Activated CD4-positive, CD25-positive, alpha-beta regulatory T cell treated with anti-CD3 and anti-CD28 coated beads, Interleukin-2, amount 50 U/mL, for 16 hours (primary cell): ENCODE measurements around the gene NLGN4X.

Experiments used
- DNase-seq: peaks from one replicate; pipeline ENCODE4 v3.0.0-alpha.2; 2020; ENCODE audit warnings: low read depth, low spot score

The NLGN4X gene

DNA sequence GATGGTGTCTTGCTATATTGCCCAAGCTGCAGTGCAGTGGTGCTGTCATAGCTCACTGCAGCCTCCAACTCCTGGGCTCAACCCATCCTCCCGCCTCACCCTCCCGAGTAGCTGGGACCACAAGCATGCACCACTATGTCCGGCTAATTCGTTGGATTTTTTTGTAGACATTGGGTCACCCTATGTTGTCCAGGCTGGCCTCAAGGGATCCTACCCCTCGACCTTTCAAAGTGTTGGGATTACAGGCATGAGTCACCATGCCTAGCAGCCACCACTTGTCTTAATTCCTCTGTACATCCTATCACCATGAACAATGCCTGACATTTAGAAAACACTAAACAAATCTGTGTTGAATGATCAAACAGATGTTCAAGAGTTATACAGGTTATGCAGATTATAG lies 76.7 kb downstream of the NLGN4X start:
- DNase-seq, result no peak

DNA sequence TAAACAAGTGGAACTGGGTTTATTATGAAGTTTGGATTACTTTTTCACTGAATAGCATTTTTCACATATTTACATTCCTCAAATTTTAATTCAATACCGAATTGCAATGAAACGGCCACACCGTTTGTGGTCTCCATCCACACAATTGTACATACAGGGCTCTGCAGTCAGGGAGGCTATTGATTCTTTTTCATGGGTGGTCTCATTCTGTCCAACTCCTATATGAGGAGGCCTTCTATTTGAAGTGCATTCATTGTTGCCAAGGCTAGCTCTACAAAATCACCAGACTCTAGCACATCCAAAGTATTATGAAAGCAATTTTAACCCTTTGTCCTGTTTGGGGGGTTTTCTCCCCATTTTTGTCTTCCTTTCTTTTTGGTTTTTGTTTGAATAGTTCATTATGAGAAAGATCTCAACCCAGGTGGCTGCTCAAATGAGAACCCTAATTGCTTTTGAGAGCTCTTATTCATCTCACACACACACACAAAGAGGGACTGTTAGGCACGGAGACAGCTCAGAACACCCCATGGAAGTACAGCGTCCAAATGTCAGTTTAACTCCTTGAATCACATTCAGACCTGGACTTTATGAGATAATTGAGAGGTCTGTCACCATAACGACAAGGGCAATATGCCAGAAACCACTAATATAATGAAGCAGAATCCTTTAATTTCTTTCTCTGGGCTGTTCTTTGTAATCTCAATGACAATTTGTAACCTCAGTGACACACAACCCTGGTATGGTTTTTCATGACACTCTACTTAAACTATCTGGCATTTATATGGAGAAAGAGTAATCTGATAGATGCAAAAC lies 79.4 kb downstream of the NLGN4X start:
- no peak for DNase-seq

DNA sequence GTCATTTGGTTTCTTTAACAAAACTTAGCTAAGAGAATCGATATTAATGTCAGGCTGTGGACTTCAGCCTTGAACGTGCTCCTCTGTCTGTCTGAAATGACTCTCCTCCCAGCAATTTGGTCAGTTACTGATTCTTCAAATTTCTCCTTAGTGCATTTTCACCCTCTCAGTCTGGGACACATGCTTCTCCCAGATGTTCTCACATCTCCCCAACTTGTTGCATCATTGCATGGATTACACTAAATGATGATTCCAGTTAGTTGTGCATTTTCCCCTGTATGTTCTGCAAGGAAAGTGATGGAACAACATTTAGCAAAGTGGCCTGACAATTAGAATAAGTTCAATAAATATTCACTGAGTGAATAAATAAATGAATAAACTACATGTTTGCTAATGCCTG lies 94.4 kb downstream of the NLGN4X start:
- no peak for DNase-seq

DNA sequence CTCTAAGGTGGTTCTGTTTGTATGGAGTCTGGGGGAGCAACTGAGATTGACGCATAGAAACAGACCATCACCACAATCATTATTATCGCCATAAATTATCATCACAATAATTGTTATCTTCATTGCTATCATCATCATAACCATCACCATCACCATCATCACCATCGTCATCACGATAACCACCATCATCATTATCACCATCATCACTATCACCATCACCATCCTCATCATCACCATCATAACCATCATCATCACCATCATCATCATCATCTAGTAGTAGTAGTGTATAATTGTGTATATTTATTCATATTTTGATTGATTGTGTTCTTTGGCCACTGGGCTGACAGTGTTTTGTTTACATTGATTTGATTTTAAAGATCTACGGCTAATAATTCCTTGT lies 95.7 kb downstream of the NLGN4X start:
- no peak for DNase-seq

DNA sequence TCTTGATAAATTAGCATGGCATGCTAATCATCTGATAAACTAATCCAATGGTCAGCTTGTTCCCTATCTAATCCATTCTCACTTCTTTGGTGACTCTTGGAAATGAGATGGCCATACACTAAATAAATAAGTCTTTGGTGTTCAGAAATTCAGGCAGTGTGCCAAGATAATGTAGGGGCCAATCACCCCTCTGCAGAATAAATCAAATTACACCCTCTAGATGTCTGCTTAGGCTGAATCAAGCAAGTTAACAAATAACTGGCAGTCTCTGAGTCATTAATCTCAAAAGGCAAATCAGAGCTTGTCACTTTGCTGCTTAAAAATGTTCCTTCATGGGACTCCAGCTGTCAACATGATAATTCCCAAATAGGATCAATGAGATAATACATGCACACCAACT lies 97.4 kb downstream of the NLGN4X start:
- DNase-seq, result no peak

DNA sequence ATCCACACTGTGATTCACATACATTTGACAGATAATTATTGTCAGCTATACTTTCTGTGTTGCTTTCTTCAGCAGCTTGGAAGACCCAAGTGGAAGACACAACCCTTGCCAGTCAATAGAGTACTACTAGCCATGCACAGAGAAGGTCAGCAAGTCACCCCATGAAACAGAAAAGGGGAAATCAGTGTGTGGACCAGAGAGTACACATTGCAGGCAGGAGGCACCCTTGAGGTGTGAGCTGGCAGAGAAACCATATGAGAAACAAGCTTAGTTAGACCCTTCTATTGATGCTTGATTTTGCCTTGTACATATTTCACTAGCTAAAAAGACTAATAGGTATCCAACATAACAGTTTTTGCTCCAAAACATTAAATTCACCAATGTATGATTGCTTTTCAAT lies 99.5 kb downstream of the NLGN4X start:
- DNase-seq, result no peak

- no peak for DNase-seq
Observed at GRCh38 chrX:6120329-6120728, 108.3 kb downstream of the NLGN4X start.

GRCh38 chrX:6095469-6095868 lies 133.2 kb downstream of the NLGN4X start:
- DNase-seq, result no peak

DNA sequence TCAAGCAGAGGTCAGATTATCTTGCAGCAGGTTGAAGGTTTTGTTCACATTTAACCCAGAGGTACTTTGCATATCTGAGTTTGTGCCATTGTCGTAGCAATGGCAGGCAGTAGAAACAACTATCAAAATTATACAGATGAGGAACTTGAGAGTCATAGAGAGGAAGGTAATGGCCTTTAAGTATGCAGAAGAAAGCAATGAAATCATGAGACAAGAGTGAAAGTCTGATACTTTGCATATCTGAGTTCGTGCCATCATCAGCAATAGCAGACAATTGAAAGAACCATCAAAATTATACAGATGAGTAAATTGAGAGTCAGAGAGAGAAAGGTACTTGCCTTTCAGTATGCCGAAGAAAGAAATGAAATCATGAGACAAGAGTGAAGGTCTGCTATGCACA lies 154.1 kb downstream of the NLGN4X start:
- no peak for DNase-seq

DNA sequence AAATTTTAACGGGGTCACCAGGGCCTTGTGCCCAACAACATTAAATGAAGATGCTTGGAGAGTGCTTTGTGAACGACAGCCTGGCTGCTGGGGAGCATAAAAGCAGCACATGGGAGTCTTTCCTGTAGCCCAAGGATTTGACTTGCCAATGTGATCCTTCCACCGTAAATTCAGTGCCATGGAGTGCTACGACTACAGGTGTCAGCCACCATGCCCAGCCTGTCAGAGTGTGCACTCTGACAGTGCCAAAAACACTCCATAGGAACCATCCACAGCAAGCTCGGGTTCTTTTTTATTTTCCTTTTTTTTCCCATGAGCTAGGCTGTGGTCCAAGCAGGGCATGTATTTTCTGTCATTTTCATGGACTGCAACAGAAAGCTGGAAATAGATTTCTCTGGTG lies 156.9 kb downstream of the NLGN4X start:
- no peak for DNase-seq

DNA sequence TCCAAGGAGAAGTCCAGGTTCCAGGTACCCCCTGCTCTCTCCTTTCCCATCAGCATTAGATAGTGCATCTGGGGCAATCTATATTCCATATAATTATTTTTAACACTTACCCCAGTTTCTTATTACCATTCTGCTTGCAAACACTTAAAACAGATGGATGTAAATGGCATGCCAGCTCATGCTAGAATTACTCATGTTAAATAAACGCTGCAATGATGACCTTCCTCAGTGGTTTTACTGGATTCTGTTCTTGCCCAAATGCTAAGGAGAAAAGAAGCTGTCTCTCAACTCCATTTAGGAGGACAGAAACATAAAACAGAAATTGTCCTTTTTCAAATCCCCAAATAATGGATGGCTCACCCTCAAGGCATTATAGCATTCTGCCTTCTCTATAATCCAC lies 161.1 kb downstream of the NLGN4X start:
- DNase-seq, result no peak

DNA sequence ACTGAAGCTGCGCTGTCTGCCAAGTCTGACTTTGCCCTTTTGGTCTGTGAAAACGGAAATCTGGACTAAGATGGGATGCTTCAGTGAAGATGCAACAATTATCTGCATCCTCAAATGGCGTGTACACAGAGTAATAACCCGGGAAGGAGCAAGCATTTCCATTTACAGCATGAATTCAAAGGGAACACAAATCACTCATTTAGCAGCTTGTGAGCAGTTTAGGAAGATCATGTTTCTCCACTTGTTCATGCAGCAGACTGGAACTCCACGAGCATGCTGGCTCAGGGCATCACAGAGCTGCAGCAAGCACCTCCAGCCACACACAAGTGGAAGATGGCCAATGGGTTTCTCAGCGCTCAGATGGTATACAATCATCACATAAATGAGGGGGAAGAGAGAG lies 175.5 kb downstream of the NLGN4X start:
- no peak for DNase-seq

GRCh38 chrX:6052111-6052745 lies 176.4 kb downstream of the NLGN4X start:
- no peak for DNase-seq

GRCh38 chrX:6049132-6049531 lies 179.5 kb downstream of the NLGN4X start:
- DNase-seq, result no peak

DNA sequence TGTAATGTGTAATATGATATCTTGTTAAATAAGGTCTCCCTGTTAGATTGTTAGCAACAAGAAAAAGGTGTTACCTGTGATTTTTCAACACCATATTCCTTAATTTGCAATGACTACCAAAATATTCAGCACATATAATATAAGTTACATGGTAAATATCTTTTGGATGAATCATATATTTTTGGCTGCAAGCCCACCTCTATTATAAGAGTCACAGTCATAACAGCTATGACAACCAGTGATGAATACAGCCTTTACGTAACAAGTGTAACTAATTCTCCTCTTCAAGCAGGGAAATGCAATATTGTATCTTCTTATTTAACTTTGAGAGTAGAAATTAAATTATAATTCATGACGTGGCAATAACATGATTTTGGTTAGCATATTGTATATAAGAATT lies 187.0 kb downstream of the NLGN4X start:
- DNase-seq, result no peak

DNA sequence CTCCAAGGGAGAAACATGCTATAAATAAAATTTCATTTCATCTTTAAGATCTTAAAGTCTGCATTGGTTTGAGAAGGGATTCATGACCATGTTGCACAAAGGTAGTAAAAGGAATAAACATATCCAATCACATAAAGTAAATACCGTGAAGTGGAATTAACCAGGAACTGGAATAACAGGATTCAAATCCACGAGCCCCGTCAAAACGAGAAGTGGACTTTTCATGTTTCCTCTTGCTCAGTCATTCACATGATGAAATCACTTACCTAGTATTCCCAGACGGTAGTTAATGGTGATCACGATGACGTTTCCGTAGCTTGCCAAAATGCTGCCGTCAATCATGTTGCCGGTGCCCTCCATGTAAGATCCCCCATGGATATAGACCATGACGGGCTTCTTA lies 199.7 kb downstream of the NLGN4X start:
- DNase-seq, result no peak

DNA sequence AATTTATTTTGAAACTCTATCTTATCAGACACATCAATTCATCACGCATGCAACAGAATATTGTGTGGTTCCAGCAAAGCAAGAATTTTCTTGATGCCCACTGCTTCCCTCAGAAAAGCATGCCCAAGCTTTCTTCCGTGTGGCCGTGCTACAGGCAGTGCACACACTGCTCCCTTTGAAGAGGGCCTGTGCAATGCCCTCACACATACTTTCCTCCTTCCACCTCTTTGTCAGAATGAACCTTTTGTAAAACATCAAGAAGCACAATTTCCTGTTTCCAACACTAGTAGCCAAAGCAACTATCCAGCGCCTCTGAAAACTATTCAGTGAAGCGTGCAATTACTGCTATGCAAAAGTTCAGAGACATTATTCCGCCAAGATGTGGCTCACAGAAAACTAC lies 201.7 kb downstream of the NLGN4X start:
- no peak for DNase-seq

DNA sequence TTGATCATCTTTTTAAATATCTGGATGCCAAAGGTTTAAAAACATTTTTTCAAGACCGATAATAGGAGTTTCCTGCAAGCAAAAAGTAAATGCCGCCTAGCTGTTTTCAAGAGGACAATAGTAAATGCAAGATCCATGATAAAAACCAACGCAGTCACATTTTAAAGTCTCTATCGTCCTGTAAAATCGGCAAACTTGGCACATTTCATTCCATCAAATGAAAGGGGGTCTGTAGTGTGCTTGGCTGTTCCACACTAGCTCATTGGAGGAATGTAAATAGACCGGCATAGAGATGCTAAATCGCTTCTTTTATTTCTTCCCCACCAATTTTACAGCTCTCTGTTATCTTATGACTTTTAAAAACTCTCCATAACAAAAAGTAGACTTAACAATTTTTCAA lies 202.2 kb downstream of the NLGN4X start:
- DNase-seq, result no peak

DNA sequence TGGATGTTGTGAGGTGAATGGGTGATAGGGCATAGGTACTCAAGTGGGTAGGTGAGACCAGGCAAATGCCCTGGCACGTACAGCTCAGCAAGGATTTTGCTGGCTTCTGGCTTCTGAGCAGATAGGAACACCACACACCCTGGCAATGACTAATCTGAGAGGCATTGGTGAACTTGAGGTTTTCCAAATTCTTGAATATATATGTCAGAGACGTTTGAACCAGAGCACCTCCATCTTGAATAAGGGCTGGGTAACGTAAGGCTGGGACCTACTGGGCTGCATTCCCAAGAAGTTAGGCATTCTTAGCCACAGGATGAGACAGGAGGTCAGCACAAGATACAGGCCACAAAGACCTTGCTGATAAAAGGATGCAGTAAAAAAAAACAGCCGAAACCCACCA lies 204.5 kb downstream of the NLGN4X start:
- DNase-seq, result no peak

DNA sequence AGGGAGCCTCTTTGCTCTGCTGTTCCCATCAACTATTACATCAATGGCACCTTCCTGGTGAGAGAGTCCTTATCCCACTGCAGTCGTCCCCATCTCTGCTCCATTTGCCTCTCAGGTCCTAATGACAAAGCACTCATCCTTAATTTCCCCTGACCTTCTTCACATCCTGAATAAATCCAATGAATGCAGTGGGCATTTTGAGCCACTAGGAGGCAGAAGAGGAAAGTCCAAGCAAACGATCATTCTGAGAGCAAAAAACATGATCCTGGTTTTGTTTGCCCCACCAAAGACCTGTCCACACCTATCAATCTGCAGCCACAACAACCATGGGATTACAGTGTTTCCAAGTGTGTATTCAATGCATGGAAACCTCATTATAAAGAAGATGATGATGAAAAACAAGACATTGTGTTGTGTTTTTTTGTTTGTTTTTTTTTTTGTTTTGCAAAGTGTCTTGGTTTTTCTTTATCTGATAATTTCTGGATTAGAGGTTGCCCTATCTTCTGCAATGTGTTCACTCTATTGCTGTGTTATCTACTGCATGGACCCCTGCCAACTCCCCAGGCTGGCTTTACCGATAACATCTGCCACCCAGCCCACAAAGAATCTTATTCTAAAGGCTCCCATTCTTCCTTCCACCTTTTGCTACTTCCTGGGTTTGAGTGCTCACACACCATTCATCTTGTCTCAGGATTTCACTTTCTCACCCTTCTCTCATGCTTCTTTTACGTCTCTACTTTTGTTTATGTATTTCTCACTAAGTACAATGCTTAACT lies 207.2 kb downstream of the NLGN4X start:
- DNase-seq, result no peak

DNA sequence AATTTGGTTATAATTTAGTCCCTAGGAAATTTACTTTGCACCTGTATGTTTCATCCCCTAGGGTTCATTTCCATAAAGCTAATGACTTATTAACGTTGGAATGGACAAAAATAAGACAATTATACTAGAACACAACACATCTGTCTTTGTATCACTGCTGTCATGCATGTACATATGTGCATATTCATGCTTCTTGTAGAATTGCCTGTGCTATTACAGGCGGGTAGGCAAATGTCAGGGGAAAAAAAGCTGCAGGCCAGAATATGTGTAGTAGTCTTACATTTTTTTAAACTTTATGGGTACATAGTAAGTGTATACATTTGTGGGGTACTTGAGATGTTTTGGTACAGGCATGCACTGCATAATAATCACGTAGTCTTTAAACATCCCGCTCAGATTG lies 209.6 kb downstream of the NLGN4X start:
- DNase-seq, result no peak

DNA sequence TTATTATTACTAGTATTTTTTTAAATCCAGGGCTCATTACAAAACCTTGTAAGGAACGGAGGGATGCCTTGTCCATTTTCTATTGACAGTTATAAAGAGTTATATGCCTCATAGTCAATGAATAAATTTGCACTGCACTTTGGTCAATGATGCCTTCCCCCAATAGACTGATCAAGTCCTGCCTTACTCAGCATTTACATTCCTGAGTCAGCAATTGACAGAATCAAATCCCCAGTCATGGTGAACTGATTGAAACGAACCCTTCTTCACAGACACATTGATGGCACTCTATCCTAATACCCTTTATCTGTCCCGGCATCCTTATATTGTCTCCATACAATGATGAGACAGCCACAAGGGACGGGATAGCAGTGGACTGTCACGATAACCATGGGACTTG lies 213.2 kb downstream of the NLGN4X start:
- DNase-seq, result no peak

GRCh38 chrX:6012357-6012756 lies 216.3 kb downstream of the NLGN4X start:
- DNase-seq, result no peak
